Amygdala (tissue), 56 donors: ENCODE results near the gene AVPI1.
A peak's percentile ranks its signal among the peaks of the same experiment; 100 is the strongest.
"Not testable (repeated sequence)": the region's sequence is repeated elsewhere in the genome, so short reads cannot be mapped to it uniquely, and the experiment has no call there.

ENCODE experiments used
- DNase-seq, 56 donors: peaks; one replicate each; lab custom pipeline; 2025; lab: John Stamatoyannopoulos, UW

The AVPI1 gene

DNA sequence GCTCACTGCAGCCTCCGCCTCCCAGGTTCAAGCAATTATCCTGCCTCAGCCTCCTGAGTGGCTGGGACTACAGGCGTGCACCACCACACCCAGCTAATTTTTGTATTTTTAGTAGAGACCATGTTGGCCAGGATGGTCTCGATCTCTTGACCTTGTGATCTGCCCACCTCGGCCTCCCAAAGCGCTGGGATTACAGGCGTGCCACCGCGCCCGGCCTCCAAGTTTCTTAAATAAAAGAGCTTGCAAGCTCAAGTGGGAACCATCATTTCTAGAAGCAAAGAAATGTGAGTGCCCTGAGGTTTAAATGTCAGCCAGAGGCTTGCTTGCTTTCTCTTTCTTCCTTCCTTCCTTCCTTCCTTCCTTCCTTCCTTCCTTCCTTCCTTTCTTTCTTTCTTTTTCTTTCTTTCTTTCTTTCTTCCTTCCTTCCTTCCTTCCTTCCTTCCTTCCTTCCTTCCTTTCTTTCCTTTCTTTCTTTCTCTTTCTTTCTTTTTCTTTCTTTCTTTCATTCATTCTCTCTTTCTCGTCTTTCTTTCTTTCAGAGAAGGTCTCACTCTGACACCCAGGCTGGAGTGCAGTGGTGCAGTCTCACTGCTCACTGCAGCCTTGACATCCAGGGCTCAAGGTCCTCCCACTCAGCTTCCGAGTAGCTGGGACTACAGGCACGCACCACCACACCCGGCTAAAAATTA, 44.4 kb downstream of the AVPI1 start:
- DNase-seq: not testable (repeated sequence)

DNA sequence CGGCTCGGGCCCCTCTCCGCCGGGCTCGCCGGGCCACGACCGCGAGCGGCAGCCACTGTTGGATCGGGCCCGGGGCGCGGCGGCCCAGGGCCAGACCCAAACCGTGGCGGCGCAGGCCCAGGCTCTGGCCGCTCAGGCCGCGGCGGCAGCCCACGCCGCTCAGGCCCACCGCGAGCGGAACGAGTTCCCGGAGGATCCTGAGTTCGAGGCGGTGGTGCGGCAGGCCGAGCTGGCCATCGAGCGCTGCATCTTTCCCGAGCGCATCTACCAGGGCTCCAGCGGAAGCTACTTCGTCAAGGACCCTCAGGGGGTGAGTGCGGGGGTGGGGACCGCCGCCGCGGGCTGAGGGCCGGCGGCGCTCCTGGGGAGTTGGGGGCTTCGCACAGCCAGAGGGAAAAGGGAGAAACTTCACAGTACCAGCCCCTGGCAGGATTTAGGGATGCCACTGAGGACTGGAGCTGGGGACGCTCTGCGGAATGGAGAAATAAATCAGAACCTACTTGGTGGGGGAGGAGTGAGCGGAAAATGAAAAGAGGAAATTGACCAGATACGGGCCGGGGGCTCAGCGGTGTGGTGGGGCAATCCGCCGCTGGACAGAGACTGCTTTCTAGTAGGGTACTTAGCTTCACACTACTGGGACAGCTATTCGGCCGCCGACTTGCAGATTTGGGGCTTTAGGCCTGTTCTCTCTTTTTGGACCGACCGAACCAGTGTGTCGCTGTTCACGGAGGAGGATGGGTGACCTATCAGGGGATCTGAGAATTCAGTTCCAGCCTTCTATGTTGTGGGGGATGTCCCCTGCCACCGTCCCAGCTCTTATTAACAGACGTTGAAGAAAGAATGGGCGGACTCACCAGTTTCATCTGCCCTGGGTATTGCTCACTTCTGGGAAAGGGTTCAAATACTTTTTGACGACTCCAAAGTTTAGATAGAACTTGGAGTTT, 45.9 kb downstream of the AVPI1 start:
- DNase-seq: peak in 21 of 56 donors; percentile 4 to 52 (median 25)

DNA sequence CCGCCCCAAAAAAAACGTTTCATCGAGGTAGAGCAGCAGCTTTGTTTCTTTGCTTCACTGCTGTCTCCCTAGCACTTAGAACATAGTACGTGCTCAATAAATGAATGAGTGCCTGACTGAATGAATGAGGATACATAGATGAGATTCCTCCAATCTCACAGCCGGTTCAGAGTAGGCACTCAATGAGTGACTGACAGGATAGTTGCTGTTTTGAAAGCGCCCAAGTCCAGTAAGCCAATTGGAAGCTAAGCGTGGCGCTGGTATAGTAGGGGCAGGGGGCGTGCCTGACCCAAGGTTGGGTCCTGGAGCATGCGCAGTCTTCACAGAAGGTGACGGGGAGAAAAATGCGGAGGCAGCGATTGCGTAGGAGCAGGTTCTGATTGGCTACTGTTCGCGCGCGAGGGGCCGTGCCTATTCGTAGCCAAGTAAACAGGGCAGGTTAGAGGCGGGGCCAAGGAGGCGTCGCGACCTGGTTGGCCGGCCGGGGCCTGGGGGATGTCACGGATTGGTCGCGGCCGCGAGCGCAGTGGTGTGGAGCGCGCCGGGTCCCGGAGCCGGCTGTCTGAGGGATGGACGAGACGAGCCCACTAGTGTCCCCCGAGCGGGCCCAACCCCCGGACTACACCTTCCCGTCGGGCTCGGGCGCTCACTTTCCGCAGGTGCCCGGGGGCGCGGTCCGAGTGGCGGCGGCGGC, 46.7 kb downstream of the AVPI1 start, which contains the start of gene PI4K2A:
TSS of gene PI4K2A (plus strand) at position 498 of the 694 bp plus-strand sequence. CDS start at position 570, 72 bp downstream.
- DNase-seq: peak; percentile 90 to 99 (median 98)

DNA sequence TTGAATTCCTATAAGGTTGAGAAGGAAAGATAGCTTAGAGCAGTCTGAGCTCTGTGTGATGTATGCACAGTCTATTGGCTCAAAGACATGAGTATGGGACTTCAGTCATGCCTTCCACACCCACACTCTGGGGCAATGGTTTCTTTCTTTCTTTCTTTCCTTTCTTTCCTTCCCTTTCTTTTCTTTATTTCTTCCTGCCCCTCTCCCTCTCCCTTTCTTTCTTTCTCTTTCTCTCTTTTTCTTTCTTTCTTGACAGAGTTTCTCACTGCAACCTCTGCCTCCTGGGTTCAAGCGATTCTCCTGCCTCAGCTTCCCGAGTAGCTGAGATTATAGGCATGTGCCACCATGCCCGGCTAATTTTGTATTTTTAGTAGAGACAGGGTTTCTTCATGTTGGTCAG, 48.0 kb downstream of the AVPI1 start:
- DNase-seq: not testable (repeated sequence)

DNA sequence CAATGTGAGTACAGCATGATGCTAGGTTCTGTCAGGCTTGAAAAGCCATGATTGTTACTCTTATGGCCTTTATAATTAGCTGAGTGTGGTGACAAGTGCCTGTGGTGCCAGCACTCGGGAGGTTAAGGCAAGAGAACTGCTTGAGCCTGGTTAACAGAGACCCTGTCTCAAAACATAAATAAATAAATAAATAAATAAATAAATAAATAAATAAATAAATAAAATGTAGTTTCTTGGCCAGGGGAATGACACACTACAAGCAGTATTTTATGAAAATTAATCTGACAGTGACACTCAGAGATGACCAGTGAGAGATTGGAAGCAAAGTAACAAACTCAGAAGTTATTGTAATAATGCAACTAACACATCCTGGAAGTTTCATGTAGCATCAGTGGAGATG, 51.5 kb downstream of the AVPI1 start:
- no peak for DNase-seq

DNA sequence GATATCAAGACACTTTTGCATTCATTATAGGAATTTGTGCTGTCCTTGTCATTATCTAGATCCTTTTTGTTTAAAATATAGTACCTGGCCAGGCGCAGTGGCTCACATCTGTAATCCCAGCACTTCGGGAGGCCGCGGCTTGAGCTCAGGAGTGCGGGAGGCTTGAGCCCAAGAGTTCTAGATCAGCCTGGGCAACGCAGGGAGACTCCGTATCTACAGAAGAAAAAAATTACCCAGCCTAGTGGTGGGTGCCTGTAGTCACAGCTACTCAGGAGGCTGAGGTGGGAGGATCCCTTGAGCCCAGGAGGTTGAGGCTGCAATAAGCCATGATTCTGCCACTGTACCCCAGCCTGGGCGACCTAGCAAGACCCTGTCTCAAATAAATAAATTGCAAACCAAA, 53.1 kb downstream of the AVPI1 start:
- DNase-seq: no peak

DNA sequence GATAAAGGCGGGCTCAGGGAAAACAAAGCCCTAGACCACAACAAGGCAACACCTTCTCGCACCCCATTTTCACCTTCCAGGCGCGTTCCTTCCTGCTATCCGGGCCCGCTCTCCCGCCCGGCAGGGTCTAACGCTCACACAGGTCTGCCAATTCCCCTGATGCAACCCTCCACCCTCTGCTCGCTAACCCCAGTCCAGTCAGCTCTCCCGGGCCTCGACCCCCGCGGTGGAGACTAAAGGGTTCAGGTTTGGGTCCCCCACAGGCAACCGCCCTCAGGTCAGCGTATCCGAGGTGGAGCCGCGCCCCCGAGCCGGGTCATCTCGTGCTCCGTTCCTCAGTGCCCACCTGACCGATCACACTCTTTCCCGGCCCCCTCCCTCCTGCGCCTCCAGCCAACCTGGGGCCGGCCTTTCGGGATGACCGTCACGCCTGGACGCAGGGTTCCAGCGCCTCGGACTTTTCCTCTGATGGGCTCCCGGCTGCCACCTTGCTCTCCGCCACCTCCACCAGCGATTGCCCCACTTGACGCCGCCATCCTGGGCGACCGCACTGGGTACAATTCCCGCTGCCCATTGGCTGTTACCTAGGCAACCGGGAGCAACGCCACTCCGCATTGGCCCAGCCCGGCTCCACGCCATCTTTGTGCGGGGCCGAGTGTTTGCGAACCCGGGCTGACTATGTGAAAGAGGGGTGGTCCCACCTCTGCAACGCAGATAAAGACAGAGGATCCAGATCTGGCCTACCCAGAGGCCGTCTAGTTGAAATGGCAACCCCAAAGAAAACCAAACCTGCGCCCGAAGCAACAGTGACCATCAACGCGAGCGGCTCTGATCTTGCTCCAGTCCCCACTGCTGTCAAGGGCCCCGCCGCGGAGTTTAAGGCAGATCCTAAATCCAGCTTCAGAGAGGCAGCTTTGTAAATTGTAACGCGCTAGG, 53.8 kb downstream of the AVPI1 start, which contains the start of gene MORN4:
TSS of gene MORN4 (minus strand) at position 552 of the 936 bp plus-strand sequence. CDS start 13,847 bp downstream, outside the sequence.
- DNase-seq: peak; percentile 65 to 96 (median 88)

DNA sequence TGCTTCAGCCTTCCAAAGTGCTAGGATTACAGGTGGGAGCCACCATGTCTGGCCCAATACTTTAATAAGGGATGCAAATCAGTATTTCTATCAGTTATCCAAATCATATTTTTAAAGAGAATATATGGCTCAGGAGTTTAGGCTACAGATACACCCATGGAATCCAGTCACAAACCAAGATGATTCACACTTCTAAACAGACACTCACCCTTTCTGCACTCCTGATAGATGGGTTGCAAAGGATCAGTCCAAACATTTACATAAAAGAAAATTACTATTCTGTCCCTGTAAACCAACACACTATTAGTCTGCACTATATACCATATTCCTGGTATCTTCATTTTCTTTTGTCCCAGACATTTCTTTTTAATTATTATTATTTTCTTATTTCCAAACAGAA, 55.9 kb downstream of the AVPI1 start:
- DNase-seq: no peak

DNA sequence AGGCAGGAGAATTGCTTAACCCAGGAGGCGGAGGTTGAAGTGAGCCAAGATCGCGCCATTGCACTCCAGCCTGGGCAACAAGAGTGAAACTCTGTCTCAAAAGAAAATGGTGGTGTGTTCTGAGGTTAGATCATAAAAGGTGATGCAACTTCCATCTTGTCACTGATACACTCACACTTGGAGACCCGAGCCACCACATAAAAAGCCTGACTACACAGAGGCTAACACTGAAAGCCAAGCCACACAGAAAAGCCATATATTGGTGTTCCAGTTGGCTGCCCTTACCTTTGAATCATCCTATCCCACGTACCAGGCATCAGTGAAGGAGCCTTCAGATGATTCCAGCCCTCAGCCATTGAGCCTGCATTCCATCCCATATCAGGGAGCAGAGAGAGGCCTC, 57.8 kb downstream of the AVPI1 start:
- DNase-seq: no peak

DNA sequence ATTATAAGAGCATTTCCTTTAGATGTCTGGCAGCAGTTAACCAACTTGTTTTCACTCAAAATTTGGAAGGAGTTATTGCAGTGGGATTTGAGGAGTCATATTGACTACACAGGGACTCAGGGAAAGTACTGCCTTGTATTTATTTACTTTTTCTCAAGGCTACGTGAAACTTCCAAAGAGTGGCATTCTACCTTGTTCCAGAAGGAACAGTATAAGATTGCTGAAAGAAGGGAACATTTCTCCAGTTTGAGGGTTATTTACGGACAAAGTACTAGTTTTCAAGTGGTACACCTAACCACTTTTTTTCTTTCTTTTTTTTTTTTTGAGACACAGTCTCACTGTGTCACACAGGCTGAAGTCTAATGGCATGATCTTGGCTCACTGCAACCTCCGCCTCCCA, 58.8 kb downstream of the AVPI1 start:
- DNase-seq: no peak

DNA sequence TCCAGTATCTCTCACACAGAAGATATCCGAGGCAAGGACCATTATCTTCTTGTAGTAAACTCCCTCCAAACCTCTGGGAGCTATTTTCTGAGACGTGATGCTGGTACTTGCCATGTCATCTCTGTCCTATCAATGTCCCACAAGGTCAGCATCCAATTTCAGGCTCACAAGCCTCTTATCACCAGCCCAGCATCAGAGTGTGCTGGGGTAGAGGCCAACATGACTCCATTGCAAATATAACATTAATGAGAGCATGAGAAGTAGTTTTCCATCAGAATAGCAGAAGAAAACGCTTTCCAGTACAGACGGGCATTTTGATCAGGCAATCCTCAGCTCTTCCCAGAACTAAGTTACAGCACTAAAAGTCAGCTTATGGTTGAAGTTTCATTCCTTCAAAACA, 59.3 kb downstream of the AVPI1 start:
- DNase-seq: no peak
